ENCODE data around the gene HGS. TPM values are rescaled to one million over a fixed set of nuclear protein-coding genes. Genes with fewer than 3 reads are reported as not detected.
"Not testable (repeated sequence)": the region's sequence is repeated elsewhere in the genome, so short reads cannot be mapped to it uniquely, and the experiment has no call there.

Gene HGS
- total RNA-seq, 1 donor from 2014 or later: 36.6 TPM

DNA sequence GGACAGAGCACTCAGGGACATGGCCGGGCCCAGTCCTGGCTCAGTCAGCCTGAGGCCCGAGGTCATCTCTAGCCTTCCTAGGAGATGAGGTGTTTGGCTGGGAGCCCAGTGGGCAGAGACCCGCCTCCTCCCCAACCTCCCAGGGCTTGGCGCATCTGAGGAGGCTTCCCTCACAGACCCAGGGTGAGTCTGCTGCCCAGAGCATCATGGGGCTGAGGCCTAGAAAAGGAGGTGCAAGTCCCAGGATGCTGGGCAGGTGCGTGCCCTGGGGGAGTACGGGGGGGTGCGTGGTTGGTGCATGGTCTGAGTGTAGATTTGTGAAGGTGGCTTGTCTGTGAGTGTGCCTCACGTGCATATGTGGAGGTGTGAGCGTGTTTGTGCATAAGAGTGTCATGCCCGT, 32.1 kb upstream of the HGS start:
- ATAC-seq (no peak), DNase-seq (ENCODE audit: missing footprints) (no peak)
- intact Hi-C loops (cut with DNase I): no loop called here

DNA sequence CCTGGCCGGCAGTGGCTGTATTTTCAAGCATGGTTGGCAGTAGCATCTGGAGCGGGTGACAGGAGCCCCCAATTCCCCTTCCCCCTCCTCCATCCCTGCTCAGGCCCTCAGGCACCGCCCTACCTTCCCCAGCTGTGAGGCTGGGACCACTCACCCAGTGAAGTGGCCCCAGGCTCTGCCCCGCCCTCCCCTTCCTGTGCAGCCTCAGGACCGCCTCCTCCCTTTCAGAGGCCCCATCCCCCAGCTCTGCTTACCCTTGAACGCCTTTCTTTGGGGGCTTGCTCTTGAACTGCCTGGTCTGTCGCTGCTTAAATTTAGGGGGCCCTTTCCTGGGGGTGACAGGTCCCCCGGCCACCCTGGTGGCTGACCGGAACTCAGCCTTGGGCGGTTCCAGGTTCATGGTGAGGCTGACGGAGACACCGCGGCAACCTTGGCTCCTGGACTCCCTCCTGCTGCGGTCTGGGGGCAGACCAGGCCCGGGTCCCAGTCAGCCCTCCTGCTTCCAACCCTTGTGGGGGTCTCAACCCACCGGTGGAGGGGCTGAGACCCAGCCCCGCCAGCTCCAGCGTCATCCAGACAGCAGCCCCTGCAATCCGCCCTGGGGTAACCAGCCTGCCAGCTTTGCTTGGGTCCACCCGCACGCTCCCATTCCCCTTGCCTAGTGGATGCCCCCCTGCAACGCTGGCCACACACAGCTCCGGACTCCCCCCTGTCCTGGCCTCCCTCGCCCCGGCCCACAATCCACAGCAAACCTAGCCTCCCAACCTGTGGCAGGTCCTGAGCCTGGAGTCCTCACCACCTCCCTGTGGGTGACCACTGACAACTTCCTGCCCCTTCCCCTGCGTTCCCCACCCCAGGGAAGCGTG, 30.7 kb upstream of the HGS start:
- DNase-seq (ENCODE audit: missing footprints): no peak
- intact Hi-C loops (cut with DNase I): no loop called here
- ATAC-seq: no peak

DNA sequence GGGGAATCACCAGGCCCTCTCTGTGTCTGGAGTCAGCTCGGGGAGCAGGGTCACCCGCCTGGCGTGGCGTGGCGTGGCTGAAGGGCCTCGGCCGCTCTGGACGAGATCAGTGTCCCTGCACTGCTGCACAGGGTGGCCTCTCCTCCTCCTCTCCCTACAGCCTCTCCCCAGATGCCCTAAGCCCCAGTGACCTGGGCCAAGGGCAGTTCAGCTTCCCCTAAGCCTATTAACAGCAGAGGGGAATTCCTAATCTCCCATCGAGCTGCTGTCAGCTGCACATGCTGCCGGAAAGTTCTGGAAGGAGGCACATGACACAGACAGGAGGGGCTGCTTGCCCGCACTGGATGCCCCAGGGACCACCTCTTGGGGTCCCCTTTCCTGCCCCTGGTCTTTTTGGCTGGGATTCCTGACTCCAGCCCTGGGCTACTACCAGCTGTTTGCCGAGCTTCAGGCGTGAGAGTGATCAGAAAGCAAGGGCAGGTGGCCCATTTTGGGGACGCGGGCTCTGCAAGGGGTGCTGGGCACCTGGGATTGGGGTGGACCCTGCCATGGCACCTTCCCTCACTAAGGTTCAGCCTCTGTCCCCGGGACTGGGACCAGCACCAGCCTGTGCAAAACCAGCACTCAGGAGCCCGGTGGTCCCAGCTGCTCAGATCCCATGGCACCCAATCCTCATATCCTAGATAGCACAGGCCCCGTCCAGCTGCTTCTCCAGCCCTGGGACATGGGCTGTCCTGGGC, 28.3 kb upstream of the HGS start:
- no peak for DNase-seq (ENCODE audit: missing footprints)
- ATAC-seq: peak; percentile 24
- intact Hi-C loops (cut with DNase I): no loop called here

DNA sequence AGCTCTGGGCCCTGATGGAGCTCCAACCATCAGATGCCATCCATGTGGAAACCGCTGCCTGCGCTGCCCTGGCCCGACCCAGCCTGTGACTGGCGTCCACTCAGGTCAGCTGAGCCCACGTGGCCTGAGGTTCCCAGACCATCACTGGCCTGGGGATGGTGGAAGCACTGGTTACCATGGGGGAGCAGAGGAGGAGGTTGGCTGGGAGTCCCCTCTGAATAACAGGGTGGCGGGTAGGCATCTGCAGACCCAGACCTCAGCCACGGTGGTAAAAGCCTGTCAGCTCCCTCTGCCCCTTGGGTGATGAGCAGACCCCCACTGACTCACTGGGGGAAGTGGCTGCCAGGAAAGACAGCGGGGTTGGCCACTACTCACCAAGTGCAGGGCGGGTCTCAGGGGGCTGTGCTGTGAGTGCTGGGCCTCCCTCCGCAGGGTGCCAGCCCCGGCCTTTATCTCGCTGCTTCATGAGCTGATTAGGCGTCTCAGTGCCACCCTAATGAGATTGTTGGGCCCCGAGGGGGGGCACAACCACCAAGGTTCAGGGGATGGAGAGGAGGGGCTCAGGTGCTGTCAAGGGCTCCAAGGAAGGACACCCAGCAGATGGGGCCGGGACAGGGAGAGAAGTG, 27.6 kb upstream of the HGS start, which contains the start of gene PDE6G:
Gene PDE6G, minus strand, starts transcription at position 425 of the 626 bp plus-strand sequence. CDS start 3,237 bp downstream, outside the sequence.
- intact Hi-C loops (cut with DNase I): no loop called here
- DNase-seq (ENCODE audit: missing footprints): no peak
- ATAC-seq: no peak

DNA sequence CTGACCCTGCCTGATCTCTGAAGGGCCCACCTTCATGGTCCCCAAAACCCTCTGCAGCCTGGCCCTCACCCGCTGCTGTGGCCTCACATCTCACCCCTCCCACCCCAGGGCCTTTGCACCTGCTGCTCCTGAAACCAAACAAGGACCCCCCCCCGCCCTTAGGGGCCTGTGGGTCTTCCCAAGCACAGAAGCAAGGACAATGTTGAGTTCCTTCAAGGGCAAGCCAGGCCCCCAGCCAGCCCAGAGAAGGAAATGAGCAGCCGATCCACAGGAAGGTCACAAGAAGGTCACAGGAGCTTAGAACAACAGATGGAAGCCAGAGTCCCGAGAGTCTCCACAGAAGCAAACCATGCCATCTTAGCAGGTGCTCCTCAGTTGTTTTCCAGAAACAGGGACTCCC, 27.0 kb upstream of the HGS start:
- no peak for DNase-seq (ENCODE audit: missing footprints)
- intact Hi-C loops (cut with DNase I): no loop called here

DNA sequence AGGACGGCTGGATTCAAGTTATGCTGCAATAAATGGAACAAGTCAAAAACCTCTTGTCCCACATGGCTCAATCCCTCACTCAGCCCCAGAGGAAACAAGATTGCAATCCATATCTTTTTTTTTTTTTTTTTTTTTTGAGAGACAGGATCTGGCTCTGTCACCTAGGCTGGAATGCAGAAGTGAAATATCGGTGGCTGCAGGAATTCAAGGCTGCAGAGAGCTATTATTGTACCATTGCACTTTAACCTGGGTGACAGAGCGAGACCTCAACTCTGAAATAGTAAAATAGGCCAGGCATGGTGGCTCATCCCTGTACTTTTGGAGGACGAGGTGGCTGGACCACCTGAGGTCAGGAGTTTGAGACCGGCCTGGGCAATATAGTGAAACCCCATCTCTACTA, 24.8 kb upstream of the HGS start:
- ATAC-seq (no peak), DNase-seq (ENCODE audit: missing footprints) (no peak)
- intact Hi-C loops (cut with DNase I): no loop called here

More for the DNA sequence above, 27.0 kb upstream of the HGS start:
- no peak for ATAC-seq

DNA sequence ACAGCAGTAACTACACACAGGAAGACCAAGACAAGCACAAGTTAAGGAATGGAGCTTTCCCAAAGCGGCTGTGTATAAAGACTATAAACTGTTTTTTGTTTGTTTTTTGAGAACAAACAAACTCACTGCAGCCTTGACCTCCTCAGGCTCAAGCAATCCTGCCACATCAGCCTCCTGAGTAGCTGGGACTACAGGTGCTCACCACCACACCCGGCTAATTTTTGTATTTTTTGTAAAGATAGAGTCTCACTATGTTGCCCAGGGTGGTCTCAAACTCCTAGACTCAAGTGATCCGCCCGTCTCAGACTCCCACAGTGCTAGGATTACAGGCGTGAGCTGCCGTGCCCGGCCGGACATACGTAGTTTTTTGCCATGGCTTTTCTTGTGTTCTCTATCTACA, 23.4 kb upstream of the HGS start:
- no peak for DNase-seq (ENCODE audit: missing footprints)
- no peak for ATAC-seq
- intact Hi-C loops (cut with DNase I): no loop called here

DNA sequence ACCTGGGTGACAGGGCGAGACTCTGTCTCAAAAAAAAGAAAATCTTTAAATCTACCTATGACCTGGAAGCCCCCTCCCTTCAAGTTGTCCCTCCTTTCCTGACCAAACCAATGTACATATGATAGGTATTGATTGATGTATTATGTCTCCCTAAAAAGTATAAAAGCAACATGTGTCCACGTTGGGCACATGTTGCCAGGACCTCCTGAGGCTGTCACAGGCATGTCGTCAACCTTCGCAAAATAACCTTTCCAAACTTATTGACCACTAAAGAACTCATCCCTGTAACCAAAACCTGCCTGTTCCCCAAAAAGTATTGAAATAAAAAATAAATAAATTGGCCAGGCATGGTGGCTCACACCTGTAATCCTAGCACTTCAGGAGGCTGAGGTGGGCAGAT, 21.8 kb upstream of the HGS start:
- DNase-seq (ENCODE audit: missing footprints) (no peak), ATAC-seq (no peak)
- intact Hi-C loops (cut with DNase I): no loop called here

DNA sequence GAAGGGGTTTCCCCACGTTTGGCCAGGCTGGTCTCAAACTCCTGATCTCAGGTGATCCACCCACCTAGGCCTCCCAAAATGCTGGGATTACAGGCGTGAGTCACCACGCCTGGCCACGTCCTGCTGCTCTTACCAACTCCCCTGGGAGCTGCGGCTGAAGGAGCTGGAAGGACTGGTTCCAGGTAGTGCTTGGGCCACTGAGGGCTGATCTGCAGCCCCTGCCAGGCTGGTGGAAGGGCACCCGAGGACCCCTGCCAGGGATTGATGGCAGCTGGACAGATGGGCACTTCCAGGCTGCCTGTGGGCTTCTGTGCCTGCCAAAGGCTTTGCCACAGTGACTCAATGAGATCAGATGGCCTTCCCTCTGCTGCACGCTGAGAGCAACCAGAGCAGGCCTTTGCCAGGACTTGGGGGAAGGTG, 19.8 kb upstream of the HGS start:
- ATAC-seq (no peak), DNase-seq (ENCODE audit: missing footprints) (no peak)
- intact Hi-C loops (cut with DNase I): no loop called here

DNA sequence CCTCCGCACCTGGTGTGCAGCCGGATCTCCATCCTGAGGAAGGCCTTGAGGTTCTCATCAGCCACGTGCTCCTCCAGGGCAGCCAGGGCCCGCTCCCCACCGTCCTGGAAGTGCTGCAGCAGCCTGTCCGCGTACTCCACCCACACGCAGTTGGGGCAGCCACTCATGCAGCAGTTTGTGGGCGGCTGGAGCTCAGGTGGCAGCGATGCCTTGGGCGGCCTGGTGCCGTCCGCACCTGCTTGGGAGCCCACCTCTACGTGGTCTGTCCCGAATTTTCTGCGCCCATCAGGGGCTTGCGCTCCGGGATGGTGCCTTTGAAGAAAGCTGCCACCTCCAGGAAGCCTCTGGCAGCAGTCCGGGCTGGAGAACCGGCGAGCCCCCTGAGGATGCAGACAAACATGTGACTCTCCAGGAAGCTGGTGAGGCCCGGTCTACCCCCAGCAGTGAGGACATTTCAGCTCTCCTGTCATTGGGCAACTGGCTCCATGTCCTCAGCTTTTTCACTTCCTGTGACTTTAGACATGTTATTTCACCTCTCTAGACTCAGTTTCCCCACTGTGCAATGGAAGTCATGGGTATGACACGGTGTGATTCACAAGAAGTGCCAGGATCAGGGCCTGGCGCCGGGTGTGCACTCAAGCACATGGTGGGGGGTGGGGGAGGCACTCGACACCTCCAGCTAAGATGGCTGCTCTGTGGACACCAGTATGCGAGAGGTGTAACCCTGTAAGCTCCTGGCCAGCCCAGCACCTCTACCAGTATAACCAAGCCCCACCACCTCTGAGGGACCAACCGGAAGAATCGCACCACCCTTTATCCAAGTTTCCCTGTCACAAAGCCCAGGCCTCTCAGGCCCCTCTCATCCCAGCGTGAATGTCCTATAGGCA, 18.4 kb upstream of the HGS start:
- intact Hi-C loops (cut with DNase I): no loop called here
- DNase-seq (ENCODE audit: missing footprints): no peak
- peak; percentile 11 for ATAC-seq

DNA sequence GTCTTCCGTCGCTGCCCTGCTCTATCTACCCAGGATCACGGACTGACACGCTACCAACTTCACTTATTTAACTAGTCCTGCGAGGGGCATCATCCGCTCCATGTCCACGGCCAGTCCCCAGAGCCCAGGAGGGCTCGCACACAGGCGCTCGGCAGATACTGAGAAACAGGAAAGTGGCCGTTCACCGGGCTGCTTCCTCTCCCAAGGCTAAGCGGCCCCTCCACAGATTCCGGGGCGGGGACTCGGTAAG, 17.8 kb upstream of the HGS start:
- intact Hi-C loops (cut with DNase I): no loop called here
- ATAC-seq (peak; percentile 9), DNase-seq (ENCODE audit: missing footprints) (no peak)

DNA sequence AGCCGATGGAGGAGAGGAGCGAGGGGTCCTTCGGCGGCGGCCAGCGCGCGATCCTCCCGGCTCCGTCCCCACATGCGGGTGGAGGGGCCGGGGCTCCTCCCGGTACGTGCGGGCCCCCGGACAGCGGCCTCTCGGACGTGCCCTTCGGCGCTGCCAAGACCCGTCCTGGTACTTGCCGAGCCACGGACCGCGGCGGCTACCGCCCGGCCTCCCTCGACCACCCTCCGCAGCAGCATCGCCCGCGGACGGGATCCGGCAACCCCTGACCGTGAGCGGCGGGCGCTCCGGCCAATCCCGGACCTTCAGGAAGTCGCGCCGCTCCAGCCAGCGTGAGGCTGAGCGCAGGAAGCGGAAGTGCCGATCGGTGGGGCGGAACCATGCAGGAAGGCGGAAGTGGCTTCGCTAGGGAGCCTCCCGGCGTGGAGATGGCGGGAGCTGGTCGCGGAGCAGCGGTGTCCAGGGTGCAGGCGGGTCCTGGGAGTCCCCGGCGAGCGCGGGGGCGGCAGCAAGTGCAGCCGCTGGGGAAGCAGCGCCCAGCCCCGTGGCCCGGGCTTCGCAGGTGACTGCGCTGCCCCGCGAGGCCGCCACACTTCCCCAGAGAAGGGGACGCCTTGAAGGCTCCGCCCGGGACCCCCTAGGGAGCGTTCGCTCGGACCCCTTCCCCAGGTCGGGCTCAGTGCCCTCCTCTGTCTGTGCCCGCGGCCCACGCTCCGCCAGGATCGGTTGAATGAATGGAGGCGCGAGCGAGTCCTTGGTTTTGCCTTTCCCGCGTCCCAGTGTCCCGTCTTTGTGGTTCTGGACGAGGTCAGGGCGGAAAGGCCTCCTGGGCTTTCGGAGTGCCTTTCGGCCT, 17.2 kb upstream of the HGS start, which contains the start of the genes CCDC137 and OXLD1:
Gene CCDC137, plus strand, starts transcription at position 396 of the 850 bp plus-strand sequence. Its CDS starts 30 bp downstream, at position 426.
Gene OXLD1, minus strand, starts transcription at position 264 of the 850 bp plus-strand sequence. Its CDS starts 28 bp downstream, at position 236.
- intact Hi-C loops (cut with DNase I): no loop called here
- DNase-seq (ENCODE audit: missing footprints) (peak; percentile 99), ATAC-seq (peak; percentile 99)

DNA sequence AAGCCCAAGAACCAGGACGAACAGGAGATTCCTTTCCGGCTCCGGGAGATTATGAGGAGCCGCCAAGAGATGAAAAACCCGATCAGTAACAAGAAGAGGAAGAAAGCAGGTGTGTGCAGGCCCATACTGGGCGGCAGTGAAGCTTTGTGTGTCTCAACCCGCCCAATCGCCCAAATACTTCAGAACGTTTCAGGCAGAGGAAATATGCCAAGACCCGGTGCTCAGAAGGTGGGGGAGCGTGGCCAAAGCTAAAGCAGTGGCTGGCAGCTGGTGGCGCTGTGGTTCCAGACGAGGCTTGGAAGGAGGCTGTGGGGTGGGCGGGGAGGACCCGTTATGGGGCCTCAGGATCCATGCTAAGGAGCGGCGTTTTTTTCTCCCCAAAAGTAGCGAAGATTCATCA, 16.1 kb upstream of the HGS start:
- intact Hi-C loops (cut with DNase I): no loop called here

DNA sequence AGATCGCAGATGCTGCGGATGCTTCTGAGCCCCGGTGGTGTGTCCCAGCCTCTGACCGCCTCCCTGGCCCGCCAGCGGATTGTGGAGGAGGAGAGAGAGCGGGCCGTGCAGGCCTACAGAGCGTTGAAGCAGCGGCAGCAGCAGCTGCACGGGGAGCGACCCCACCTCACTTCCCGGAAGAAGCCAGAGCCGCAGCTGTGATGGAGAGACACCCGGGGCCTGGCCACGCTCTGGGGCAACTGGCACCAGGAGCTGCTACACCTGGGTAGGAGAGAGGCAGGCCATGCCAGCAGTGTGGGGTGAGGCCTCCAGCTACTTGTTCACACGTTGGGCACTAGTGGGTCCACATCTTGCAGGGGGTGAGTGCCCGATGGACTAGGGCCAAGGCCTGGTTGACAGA, 11.3 kb upstream of the HGS start:
- intact Hi-C loops (cut with DNase I): no loop called here
- DNase-seq (ENCODE audit: missing footprints) (peak; percentile 50), ATAC-seq (no peak)

More for the DNA sequence above, 16.1 kb upstream of the HGS start:
- ATAC-seq (no peak), DNase-seq (ENCODE audit: missing footprints) (no peak)

DNA sequence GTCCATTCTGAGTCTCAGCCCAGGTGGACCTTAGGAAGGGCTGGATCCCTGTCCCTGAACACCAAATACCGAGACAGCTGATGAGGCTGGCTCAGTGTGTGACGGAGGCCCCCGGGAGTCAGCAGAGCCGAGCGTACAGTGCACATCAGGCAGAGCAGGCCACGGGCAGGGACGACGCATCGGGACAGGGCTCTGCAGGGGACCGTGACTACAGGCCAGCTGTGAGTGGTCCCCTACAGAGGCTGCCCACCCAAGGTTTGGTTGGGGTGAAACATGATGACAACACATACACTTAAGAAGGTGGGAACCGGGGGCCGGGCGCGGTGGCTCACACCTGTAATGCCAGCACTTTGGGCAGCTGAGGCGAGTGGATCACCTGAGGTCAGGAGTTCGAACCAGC, 10.9 kb upstream of the HGS start:
- intact Hi-C loops (cut with DNase I): no loop called here
- DNase-seq (ENCODE audit: missing footprints) (peak; percentile 41), ATAC-seq (no peak)

DNA sequence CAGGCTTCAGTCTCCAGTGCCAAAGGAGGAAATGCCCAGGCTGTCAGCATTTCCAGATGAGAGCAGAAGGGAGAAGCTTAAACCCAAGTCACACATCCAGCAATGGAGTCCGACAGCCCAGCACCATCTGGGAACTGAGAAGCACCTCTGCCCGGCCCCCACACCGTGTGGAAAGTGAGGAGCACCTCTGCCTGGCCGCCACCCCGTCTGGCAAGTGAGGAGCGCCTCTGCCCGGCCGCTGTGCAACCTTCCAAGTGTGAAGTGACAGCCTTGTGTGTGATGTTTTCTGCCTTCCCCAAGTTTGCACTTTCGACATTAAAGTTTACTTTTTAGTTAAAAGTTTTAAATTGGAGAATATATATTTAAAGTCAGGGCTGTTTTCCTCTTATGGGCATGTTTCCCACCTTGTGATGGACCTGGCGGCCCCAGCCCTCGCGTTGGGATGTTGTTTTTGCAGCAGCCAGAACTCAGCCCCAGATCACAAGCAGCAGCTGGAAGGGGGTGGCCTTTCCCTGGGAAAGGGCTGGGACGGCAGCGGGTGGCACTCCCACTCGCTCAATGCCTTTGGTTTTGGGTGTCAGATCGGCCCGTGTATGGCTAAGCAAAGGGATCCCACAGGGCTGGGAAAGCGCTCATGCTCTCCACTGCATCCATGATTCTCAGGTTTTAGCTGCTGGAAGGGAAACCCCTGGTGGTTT, 10.1 kb upstream of the HGS start:
- DNase-seq (ENCODE audit: missing footprints) (no peak), ATAC-seq (no peak)
- intact Hi-C loops (cut with DNase I): no loop called here

DNA sequence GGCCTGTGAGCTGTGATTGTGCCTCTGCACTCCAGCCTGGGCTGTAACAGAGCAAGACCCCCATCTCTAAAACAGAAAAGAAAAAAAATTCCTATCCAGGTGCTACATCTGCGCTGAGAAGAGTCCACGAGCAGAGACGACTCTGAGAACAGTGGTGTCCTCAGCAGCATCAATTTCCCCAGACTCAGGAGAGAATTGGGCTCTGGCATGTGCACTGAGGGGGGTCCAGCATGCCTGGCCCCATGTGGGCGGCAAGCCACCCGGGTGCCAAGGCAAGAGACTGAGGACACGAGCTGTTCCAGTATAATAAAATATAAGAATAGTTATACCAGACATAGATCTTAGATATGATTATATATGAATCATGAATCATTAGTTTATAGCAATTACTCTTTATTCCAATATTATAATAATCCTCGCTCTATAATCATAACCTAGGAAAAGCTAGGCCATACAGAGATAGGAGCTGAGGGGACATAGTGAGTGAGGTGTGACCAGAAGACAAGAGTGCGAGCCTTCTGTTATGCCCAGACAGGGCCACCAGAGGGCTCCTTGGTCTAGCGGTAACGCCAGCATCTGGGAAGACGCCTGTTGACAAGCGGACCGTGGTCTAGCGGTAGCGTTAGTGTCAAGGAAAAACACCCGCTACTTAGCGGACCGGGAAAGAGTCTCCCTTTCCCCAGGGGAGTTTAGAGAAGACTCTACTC, 8.1 kb upstream of the HGS start:
- intact Hi-C loops (cut with DNase I); ATAC-seq: not testable (repeated sequence)
- DNase-seq (ENCODE audit: missing footprints): peak; percentile 49

Measured in Right ventricle myocardium inferior (tissue), 1 donor.